Ovary (tissue), 3 donors: Measurements from ENCODE around the gene RND1.

ENCODE experiments used
- EP300 ChIP-seq: sonication (generic); formaldehyde crosslinking; IDR thresholded peaks from one replicate; pipeline ENCODE4 v1.6.1; 2017; ENCODE audit warnings: antibody characterized with exemption
- POLR2A ChIP-seq: fragments of 450-650 bp; IDR thresholded peaks from one replicate; pipeline ENCODE4 v1.6.1; 2017; ENCODE audit warnings: antibody characterized with exemption, mild to moderate bottlenecking, moderate library complexity
- TF ChIP-seq, protein P1 (sequence below), 3 donors: fragments of 450-650 bp in 2 of 3; fragments of 200-600 bp in 1 of 3; IDR thresholded peaks; one replicate each; pipeline versions ENCODE4 v1.5.1 to v1.8.0; 2016 to 2022; ENCODE audit warnings: antibody characterized with exemption in 3 of 3, mild to moderate bottlenecking in 1 of 3
- donor health status: DM: no; HTN: no; CAD: no.

DNA sequence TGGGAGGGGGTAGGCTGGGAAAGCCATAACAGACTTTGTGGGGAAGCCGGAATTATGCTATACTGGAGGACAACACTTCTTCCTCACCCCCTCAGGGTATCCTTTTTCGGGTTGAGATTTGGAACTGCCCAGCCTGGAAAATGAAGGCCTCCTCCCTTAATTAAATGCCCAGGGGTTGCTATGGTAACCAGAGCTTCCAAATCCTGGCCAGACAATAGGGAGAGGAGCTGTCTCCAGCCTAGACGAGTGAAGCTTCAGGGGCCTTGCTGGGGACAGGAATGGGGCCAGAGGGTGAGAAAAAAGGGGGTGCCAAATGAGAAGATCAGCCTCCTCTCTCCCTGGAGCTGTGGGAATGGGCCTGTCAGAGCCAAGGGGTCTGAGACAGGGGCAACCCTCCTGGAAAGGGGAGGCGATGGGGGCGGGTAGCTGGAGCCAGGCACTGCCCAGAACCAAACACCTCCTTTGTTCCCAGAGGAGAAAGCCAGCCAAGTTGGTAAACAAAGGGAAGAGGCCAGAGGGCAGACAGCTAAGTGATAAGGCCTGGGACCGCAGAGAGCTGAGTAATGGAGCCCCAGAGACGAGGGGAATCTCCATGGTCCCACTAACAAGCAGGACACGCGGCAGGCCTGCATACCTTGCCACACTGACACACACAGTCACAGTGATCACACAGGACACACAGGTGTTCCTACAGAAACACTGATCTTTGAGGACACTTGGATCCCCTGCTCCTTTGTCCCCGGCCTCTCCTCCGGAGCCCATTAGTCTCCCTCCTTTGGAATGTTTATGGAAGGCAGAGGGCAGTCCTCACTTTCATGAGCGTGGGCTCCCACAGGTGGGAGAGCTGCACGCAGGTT is 17.9 kb upstream of the RND1 start:
- TF ChIP-seq, protein P1, sequence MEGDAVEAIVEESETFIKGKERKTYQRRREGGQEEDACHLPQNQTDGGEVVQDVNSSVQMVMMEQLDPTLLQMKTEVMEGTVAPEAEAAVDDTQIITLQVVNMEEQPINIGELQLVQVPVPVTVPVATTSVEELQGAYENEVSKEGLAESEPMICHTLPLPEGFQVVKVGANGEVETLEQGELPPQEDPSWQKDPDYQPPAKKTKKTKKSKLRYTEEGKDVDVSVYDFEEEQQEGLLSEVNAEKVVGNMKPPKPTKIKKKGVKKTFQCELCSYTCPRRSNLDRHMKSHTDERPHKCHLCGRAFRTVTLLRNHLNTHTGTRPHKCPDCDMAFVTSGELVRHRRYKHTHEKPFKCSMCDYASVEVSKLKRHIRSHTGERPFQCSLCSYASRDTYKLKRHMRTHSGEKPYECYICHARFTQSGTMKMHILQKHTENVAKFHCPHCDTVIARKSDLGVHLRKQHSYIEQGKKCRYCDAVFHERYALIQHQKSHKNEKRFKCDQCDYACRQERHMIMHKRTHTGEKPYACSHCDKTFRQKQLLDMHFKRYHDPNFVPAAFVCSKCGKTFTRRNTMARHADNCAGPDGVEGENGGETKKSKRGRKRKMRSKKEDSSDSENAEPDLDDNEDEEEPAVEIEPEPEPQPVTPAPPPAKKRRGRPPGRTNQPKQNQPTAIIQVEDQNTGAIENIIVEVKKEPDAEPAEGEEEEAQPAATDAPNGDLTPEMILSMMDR (IDR thresholded peaks at IDR 0.05) = no peak
- TF ChIP-seq EP300 (no peak), POLR2A (no peak)
